Measurements from ENCODE around the gene WNT3A.
"Not testable (repeated sequence)": the region's sequence is repeated elsewhere in the genome, so short reads cannot be mapped to it uniquely, and the experiment has no call there.

Gene WNT3A, protein sequence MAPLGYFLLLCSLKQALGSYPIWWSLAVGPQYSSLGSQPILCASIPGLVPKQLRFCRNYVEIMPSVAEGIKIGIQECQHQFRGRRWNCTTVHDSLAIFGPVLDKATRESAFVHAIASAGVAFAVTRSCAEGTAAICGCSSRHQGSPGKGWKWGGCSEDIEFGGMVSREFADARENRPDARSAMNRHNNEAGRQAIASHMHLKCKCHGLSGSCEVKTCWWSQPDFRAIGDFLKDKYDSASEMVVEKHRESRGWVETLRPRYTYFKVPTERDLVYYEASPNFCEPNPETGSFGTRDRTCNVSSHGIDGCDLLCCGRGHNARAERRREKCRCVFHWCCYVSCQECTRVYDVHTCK

DNA sequence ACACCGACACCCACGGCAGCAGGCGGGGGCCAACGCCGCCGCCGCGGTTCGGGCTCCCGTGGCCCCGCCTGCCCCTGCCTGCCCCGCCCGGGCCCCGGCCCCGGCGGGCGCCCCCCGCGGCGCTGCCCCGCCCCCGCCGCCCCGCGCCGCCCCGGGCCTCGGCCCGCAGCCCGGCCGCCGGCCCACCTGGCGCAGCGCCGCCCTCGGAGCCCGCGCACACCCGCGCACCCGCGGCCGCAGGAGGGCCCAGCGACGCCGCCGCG is at the start of gene WNT3A:
WNT3A (plus strand) TSS at position 213 of the 263 bp plus-strand sequence. CDS start 131 bp downstream, outside the sequence.
- Histone ChIP-seq H3K4me3 (ENCODE audit: low read length) (peak within 1 kb of the TSS; percentile 36), H3K9ac (ENCODE audit: low read length) (no peak within 1 kb of the TSS), H3K27ac (ENCODE audit: low read length) (no peak within 1 kb of the TSS), H3K27me3 (ENCODE audit: control insufficient read depth, insufficient read depth, low read length) (peaks cover 99% of the 10 kb centered on the region), H3K4me1 (ENCODE audit: control insufficient read depth, low read depth, low read length) (peaks cover 10% of the 10 kb centered on the region), H3K9me3 (ENCODE audit: control insufficient read depth, low read depth, low read length) (no peaks in the 10 kb centered on the region), H3K36me3 (ENCODE audit: control insufficient read depth, low read depth, low read length) (no peaks in the 10 kb centered on the region)

DNA sequence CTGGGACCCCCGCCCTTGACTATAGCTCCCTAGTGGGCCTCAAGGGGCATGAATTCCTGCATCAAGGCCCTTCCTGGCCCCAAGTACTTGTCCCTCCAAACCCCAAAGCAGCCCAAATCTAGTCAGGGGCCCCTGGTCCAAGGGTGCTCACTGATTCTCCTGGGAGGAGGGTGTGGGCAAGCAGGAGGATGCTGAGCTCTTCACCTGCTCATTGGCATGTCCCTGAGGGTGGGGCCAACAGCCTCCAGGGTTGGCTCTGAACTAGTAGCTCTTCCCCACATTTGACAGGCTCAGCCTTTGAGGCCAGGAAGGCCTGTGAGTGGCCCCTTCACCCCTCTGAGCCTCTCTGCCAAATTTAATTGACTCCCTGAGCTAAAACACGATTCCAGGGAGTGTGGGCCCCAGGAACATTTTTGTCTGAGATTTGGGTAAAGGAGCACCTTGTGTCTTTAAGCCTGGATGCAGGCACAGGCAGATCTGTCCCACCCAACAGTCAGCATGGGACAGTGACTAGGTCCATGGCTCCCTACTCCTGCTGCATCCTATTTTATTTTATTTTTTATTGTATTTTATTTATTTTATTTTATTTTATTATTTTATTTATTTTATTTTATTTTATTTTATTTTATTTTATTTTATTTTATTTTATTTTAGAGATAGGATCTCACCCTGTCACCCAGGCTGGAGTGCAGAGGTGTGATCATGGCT is 48.0 kb upstream of the WNT3A start:
- no peak overlapping the region for H3K9ac ChIP-seq (ENCODE audit: low read length)
- H3K27me3 ChIP-seq (ENCODE audit: control insufficient read depth, insufficient read depth, low read length): no peaks in the 10 kb centered on the region
- no peaks in the 10 kb centered on the region for H3K9me3 ChIP-seq (ENCODE audit: control insufficient read depth, low read depth, low read length)
- no peak overlapping the region for H3K4me3 ChIP-seq (ENCODE audit: low read length)
- no peaks in the 10 kb centered on the region for H3K36me3 ChIP-seq (ENCODE audit: control insufficient read depth, low read depth, low read length)
- H3K4me1 ChIP-seq (ENCODE audit: control insufficient read depth, low read depth, low read length): no peaks in the 10 kb centered on the region
- H3K27ac ChIP-seq (ENCODE audit: low read length): no peak overlapping the region

DNA sequence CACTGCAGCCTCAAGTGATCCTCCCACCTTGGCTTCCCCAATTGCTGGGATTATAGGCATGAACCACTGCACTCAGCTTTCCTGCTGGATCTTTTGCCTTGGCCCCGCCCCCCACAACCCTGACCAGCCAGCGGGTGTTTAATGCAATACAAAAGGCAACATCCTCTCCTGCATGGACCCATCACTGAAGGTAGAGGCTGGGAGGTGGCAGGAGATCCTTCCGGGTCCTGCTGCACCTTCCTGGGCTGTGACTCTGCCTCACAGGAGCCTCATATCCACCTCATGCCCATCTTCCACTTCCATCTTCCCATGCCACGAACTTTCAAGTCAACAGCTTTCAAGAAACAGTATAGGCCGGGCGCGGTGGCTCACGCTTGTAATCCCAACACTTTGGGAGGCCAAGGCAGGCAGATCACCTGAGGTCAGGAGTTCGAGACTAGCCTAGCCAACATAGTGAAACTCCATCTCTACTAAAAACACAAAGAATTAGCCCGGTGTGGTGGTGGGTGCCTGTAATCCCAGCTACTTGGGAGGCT is 47.4 kb upstream of the WNT3A start:
- Histone ChIP-seq H3K27ac (ENCODE audit: low read length) (no peak overlapping the region), H3K9ac (ENCODE audit: low read length) (no peak overlapping the region), H3K9me3 (ENCODE audit: control insufficient read depth, low read depth, low read length) (no peaks in the 10 kb centered on the region), H3K4me3 (ENCODE audit: low read length) (no peak overlapping the region), H3K4me1 (ENCODE audit: control insufficient read depth, low read depth, low read length) (no peaks in the 10 kb centered on the region), H3K27me3 (ENCODE audit: control insufficient read depth, insufficient read depth, low read length) (no peaks in the 10 kb centered on the region), H3K36me3 (ENCODE audit: control insufficient read depth, low read depth, low read length) (no peaks in the 10 kb centered on the region)

DNA sequence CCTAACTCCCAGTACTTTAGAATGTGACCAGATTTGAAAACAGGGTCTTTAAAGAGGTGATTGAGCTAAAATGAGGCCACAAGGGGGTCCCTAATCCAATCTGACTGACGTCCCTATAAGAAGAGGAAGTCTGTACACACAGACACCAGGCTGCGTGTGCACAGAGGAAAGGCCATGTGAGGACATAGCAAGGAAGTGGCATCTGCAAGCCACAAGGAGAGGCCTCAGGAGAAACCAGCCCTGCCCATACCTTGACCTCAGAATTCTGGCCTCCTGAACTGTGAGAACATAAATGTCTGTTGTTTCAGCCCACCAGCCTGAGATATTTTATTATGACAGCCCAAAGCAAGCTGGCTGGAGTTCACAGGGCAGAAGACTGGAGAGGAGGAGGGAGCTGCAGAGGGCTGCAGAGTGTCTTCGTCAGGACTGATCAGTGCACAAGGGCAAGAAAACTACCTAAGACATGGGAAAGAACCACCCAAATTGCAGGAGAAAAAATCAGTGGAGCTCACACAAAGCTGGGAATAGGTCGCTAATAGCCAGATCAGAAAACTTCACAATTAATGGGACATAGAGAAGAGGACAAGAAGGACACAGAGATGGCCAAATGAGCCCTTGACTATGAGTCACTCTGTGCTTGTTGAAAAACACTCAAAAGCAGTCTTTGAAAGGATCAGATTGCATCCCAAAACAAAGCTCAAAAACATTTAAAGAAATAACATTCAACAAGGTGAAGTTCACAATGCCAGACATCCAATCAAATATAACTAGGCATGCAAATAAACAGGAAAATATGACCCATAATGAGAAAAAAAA is 44.9 kb upstream of the WNT3A start:
- H3K4me3 ChIP-seq (ENCODE audit: low read length): no peak overlapping the region
- H3K9me3 ChIP-seq (ENCODE audit: control insufficient read depth, low read depth, low read length): no peaks in the 10 kb centered on the region
- H3K4me1 ChIP-seq (ENCODE audit: control insufficient read depth, low read depth, low read length): no peaks in the 10 kb centered on the region
- H3K27ac ChIP-seq (ENCODE audit: low read length): no peak overlapping the region
- H3K9ac ChIP-seq (ENCODE audit: low read length): no peak overlapping the region
- no peaks in the 10 kb centered on the region for H3K27me3 ChIP-seq (ENCODE audit: control insufficient read depth, insufficient read depth, low read length)
- H3K36me3 ChIP-seq (ENCODE audit: control insufficient read depth, low read depth, low read length): no peaks in the 10 kb centered on the region

DNA sequence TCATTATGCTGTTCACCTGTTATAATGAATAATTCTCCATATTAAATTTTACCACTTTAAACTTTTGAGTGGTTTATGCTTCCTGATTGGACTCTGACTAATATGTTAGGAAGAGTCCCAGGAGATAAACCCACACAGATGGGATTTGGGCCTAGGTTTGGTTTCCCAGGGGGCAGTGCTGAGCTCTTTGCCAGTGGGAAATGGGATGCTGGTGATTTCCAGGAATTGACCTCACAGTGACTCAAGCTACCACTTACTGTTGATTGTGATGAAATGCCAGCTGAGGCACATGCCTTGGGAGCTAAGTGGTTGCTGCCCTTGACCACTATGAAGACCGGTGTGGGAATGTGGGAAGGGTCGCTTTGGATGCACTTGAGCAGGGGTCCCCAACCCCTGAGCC is 40.1 kb upstream of the WNT3A start:
- H3K4me1 ChIP-seq (ENCODE audit: control insufficient read depth, low read depth, low read length): not testable (repeated sequence)

DNA sequence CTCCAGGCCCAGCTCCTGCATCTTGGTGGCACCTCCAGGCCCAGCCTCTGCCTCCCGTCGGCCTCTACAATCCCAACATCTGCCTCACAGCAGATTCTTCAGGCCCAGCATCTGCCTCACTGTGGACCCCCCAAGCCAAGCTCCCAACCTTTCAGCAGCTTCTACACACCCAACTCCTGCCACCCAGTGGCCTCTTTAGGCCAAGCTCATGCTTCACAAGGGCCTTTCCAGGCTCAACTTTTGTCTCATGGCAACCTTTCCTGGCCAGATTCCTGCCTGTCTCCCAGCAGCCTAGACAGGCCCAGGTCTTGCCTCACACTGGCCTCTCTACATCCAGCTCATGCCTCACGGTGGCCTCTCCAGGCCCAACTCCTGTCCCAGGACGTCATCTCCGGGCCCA is 39.0 kb upstream of the WNT3A start:
- H3K27ac ChIP-seq (ENCODE audit: low read length); H3K36me3 ChIP-seq (ENCODE audit: control insufficient read depth, low read depth, low read length); H3K4me1 ChIP-seq (ENCODE audit: control insufficient read depth, low read depth, low read length); H3K27me3 ChIP-seq (ENCODE audit: control insufficient read depth, insufficient read depth, low read length); H3K4me3 ChIP-seq (ENCODE audit: low read length); H3K9me3 ChIP-seq (ENCODE audit: control insufficient read depth, low read depth, low read length); H3K9ac ChIP-seq (ENCODE audit: low read length): not testable (repeated sequence)

More for the DNA sequence above, 40.1 kb upstream of the WNT3A start:
- not testable (repeated sequence) for H3K36me3 ChIP-seq (ENCODE audit: control insufficient read depth, low read depth, low read length); H3K27ac ChIP-seq (ENCODE audit: low read length); H3K9ac ChIP-seq (ENCODE audit: low read length); H3K4me3 ChIP-seq (ENCODE audit: low read length); H3K9me3 ChIP-seq (ENCODE audit: control insufficient read depth, low read depth, low read length); H3K27me3 ChIP-seq (ENCODE audit: control insufficient read depth, insufficient read depth, low read length)

DNA sequence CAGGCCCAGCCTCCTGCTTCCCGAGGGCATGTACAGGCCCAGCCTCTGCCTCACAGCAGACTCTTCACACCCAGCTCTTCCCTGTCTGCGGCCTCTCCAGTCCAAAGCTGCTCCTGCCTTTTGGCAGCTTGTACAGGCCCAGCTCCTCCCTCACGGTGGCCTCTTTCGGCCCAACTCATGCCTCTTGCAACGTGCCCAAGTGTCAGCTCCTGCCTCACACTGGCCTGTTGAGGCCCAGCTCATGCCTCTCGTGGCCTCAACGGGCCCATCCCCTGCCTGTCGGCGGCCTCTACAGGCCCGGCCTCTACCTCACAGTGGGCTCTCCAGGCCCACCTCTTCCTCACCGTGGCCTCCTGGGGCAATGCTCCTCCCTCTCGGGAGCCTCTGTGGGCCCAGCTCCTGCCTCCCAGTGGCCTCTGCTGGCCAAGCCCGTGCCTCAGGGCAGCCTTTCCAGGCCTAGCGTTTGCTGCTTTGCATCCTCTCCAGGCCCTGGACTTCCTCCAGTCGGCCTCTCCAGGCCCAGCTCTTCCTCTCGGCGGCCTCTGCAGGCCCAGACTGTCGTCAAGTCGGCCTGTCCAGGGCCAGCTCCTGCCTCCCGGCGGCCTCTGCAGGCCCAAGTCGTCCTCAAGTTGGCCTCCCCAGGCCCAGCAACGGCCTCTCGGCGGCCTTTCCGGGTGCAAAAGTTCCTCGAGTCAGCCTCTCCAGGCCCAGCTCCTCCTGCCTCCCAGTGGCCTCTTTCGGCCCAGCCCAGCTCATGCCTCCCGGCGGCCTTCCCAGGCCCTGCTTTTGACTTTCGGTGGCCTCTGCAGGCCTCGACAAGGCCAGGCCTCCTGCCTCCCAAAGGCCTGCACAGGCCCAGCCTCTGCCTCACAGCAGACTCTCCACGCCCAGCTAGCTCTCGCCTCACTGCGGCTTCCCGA is 36.5 kb upstream of the WNT3A start:
- not testable (repeated sequence) for H3K9me3 ChIP-seq (ENCODE audit: control insufficient read depth, low read depth, low read length); H3K4me3 ChIP-seq (ENCODE audit: low read length); H3K36me3 ChIP-seq (ENCODE audit: control insufficient read depth, low read depth, low read length); H3K27me3 ChIP-seq (ENCODE audit: control insufficient read depth, insufficient read depth, low read length); H3K9ac ChIP-seq (ENCODE audit: low read length); H3K4me1 ChIP-seq (ENCODE audit: control insufficient read depth, low read depth, low read length); H3K27ac ChIP-seq (ENCODE audit: low read length)

DNA sequence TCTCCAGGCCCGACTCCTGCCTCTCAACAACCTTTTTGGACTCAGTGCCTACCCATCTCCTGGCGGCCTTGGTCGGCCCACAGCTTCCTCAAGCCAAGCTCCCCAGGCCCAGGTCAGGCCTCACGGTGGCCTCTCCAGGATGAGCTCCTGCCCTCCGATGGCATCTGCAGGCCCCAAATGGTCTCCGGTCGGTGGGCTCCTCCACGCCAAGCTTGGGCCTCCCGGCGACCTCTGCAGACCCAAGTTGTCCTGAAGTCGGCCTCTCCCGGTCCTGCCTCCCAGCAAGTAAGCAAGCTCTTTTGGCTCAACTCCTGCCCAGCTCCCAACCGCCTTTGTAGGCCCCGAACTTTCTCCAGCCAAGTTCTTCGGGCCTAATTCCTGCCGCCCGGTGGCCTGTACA is 35.6 kb upstream of the WNT3A start:
- H3K4me1 ChIP-seq (ENCODE audit: control insufficient read depth, low read depth, low read length); H3K9ac ChIP-seq (ENCODE audit: low read length); H3K27me3 ChIP-seq (ENCODE audit: control insufficient read depth, insufficient read depth, low read length); H3K9me3 ChIP-seq (ENCODE audit: control insufficient read depth, low read depth, low read length); H3K27ac ChIP-seq (ENCODE audit: low read length); H3K36me3 ChIP-seq (ENCODE audit: control insufficient read depth, low read depth, low read length); H3K4me3 ChIP-seq (ENCODE audit: low read length): not testable (repeated sequence)

DNA sequence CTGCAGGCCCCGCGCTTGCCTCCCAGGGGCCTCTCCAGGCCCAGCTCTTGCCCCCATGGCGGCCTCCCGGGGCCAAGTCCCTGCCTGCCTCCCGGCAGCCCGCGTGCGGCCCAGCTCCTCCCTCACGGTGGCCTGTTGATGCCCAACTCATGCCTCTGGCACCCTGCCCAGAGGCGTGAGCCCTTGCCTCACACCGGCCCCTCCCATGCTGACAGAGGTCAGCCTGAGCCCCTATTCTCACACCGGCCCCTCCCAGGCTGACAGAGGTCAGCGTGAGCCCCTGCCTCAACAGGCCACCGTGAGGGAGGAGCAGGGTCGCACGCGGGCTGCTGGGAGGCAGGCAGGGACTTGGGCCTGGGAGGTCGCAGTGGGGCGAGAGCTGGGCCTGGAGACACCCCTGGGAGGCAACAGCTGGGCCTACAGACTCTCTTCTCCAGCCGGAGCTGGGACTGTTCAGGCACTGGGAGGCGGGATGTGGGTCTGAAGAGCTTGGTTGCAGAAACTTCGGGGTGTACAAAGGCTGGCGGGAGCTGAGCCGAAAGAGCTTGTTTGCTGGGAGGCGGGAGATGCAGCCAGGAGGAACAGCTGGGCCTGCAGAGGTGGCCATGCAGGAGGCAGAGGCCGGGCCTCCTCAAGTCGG is 35.0 kb upstream of the WNT3A start:
- not testable (repeated sequence) for H3K9me3 ChIP-seq (ENCODE audit: control insufficient read depth, low read depth, low read length); H3K4me3 ChIP-seq (ENCODE audit: low read length); H3K27me3 ChIP-seq (ENCODE audit: control insufficient read depth, insufficient read depth, low read length); H3K9ac ChIP-seq (ENCODE audit: low read length); H3K4me1 ChIP-seq (ENCODE audit: control insufficient read depth, low read depth, low read length); H3K36me3 ChIP-seq (ENCODE audit: control insufficient read depth, low read depth, low read length); H3K27ac ChIP-seq (ENCODE audit: low read length)

DNA sequence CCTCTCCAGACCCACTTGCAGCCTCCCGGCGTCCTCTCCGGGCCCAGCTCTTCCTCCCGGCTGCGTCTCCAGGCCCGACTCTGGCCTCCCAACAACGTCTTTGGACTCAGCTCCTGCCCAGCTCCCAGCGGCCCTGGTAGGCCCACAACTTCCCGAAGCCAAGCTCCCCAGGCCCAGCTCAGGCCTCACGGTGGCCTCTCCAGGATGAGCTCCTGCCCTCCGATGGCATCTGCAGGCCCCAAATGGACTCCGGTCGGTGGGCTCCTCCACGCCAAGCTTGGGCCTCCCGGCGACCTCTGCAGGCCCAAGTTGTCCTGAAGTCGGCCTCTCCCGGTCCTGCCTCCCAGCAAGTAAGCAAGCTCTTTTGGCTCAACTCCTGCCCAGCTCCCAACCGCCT is 34.5 kb upstream of the WNT3A start:
- H3K4me1 ChIP-seq (ENCODE audit: control insufficient read depth, low read depth, low read length); H3K27ac ChIP-seq (ENCODE audit: low read length); H3K9ac ChIP-seq (ENCODE audit: low read length); H3K4me3 ChIP-seq (ENCODE audit: low read length); H3K27me3 ChIP-seq (ENCODE audit: control insufficient read depth, insufficient read depth, low read length); H3K36me3 ChIP-seq (ENCODE audit: control insufficient read depth, low read depth, low read length); H3K9me3 ChIP-seq (ENCODE audit: control insufficient read depth, low read depth, low read length): not testable (repeated sequence)

All from iPS-18a (cell line).